Transverse colon (tissue), 4 donors: ENCODE data around the gene FGF10.

Experiments used
- CTCF ChIP-seq, 5 experiments: fragments of 200-600 bp in 3 of 5; fragments of 450-650 bp in 2 of 5; sonication (generic) in 3 of 5; IDR thresholded peaks; 1 replicate in 2 of 5; 2 replicates in 3 of 5; pipeline ENCODE4 v1.5.1; 2016 to 2017; ENCODE audit warnings: antibody characterized with exemption in 5 of 5, inconsistent platforms in 3 of 5, mild to moderate bottlenecking in 2 of 5, moderate library complexity in 1 of 5
- EP300 ChIP-seq: sonication (generic); formaldehyde crosslinking; IDR thresholded peaks from one replicate; pipeline ENCODE4 v1.6.1; 2017; ENCODE audit warnings: antibody characterized with exemption, low read depth
- POLR2A ChIP-seq: fragments of 450-650 bp; IDR thresholded peaks from one replicate; pipeline ENCODE4 v1.6.1; 2016; ENCODE audit warnings: antibody characterized with exemption, mild to moderate bottlenecking, moderate library complexity
- POLR2AphosphoS5 ChIP-seq, 3 donors: sonication (generic); formaldehyde crosslinking; IDR thresholded peaks; one replicate each; pipeline ENCODE4 v1.6.1; 2016; ENCODE audit warnings: antibody characterized with exemption in 3 of 3

GRCh38 chr5:44364097-44364496 is 25.1 kb downstream of the FGF10 start:
- TF ChIP-seq CTCF (IDR thresholded peaks at IDR 0.05) (no peak), EP300 (no peak), POLR2AphosphoS5 (IDR thresholded peaks at IDR 0.05) (no peak), POLR2A (no peak)
